GM18519 (cell line): ENCODE results near the gene CSNK1D.

Source experiments
- ATAC-seq: cut with Tn5 transposase; IDR thresholded peaks from one replicate; pipeline ENCODE4 v1.9.1; 2021; ENCODE audit warnings: mild to moderate bottlenecking, moderate library complexity; ENCODE audit not compliant: unreplicated experiment, low FRiP score

Gene CSNK1D

GRCh38 chr17:82273327-82274133 lies at the start of gene CSNK1D:
CSNK1D (minus strand) TSS chr17:82273700; CDS start chr17:82273381, 319 bp downstream.
- no peak for ATAC-seq

- no peak for ATAC-seq
Measured at GRCh38 chr17:82322526-82323453, 49.3 kb upstream of the CSNK1D start.

- no peak for ATAC-seq
Measured at GRCh38 chr17:82321947-82322466, 48.5 kb upstream of the CSNK1D start.

- ATAC-seq = no peak
Measured at GRCh38 chr17:82320956-82321927, 47.7 kb upstream of the CSNK1D start.

GRCh38 chr17:82320140-82320840 lies 46.8 kb upstream of the CSNK1D start:
- ATAC-seq = no peak

GRCh38 chr17:82319619-82320062 lies 46.1 kb upstream of the CSNK1D start:
- ATAC-seq = no peak

GRCh38 chr17:82318772-82319606 lies 45.5 kb upstream of the CSNK1D start:
- no peak for ATAC-seq

GRCh38 chr17:82318169-82318498 lies 44.6 kb upstream of the CSNK1D start:
- no peak for ATAC-seq

- ATAC-seq = no peak
Measured at GRCh38 chr17:82317394-82318168, 44.1 kb upstream of the CSNK1D start, which contains the start of gene CD7. CD7 (minus strand) TSS chr17:82317608; CDS start chr17:82317495, 113 bp downstream.

- ATAC-seq = no peak
Measured at GRCh38 chr17:82316651-82317393, 43.3 kb upstream of the CSNK1D start.

GRCh38 chr17:82315703-82316358 lies 42.3 kb upstream of the CSNK1D start:
- ATAC-seq = no peak

GRCh38 chr17:82314727-82315605 lies 41.5 kb upstream of the CSNK1D start:
- no peak for ATAC-seq

- ATAC-seq = no peak
Measured at GRCh38 chr17:82314012-82314726, 40.7 kb upstream of the CSNK1D start.

GRCh38 chr17:82313195-82314011 lies 39.9 kb upstream of the CSNK1D start:
- ATAC-seq = no peak
